GM21390 (cell line): ENCODE results near the gene MBOAT1.
A peak's percentile ranks its signal among the peaks of the same experiment; 100 is the strongest.
"Not testable (repeated sequence)": the region's sequence is repeated elsewhere in the genome, so short reads cannot be mapped to it uniquely, and the experiment has no call there.

Experiments
- ATAC-seq: cut with Tn5 transposase; IDR thresholded peaks from one replicate; pipeline ENCODE4 v1.9.1; 2021; ENCODE audit not compliant: unreplicated experiment

MBOAT1 gene, protein sequence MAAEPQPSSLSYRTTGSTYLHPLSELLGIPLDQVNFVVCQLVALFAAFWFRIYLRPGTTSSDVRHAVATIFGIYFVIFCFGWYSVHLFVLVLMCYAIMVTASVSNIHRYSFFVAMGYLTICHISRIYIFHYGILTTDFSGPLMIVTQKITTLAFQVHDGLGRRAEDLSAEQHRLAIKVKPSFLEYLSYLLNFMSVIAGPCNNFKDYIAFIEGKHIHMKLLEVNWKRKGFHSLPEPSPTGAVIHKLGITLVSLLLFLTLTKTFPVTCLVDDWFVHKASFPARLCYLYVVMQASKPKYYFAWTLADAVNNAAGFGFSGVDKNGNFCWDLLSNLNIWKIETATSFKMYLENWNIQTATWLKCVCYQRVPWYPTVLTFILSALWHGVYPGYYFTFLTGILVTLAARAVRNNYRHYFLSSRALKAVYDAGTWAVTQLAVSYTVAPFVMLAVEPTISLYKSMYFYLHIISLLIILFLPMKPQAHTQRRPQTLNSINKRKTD

DNA sequence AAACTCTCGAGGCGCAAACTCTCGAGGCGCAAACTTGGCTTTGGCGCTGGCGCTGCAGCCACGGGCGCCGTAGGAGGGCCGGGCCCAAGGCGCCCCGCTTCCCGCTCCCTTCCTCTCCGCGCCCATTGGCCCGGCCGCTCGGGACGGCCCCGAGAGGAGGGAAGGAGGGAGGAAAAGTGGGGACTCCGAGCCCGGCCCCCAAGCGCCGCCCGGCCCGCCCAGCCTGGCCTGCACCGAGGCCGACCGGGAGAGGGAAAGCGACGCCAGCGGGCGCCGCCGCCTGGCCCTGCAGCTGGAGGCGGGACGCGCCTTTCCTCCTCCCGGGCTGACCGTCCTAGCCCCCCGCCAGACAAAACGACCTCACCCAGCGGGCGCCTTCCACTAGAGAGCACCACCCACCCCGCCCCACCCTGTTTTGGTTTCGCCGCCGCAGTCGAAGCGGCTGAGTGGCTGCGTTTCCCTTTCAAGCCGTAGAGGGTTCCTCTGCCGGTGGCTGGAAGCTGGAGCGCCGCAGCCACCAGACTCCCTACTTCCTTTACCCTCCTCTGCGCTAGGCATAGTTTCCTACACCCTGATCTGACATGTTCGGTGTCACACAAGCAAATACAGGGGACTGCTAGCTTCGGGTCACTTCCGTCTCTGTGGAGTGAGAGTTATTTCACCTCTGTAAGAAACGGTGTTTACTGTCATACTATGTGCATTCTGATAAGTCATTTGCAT, at the start of gene MBOAT1:
Gene MBOAT1, minus strand, starts transcription at position 78 of the 720 bp plus-strand sequence. CDS start 235 bp downstream, outside the sequence.
- ATAC-seq, result peak; percentile 81

DNA sequence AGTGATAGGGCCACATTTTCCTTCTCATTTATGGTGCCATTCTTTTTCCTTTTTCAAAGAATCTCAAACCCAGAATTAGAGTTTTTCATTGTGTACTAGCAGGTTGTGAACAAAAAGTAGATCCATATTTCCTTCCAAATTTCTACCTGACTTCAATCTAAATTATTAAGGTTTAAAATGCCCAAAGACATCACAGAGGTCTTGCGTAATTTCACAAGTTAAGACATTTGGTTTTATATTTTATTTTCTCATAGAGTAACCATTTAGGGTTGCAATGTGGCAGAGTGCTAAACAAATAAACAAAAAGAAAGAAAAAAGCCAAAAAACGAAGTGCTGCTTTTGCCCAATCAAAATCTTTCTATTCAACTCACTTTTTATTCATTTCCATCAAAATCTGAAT, 49.4 kb upstream of the MBOAT1 start:
- ATAC-seq, result no peak

DNA sequence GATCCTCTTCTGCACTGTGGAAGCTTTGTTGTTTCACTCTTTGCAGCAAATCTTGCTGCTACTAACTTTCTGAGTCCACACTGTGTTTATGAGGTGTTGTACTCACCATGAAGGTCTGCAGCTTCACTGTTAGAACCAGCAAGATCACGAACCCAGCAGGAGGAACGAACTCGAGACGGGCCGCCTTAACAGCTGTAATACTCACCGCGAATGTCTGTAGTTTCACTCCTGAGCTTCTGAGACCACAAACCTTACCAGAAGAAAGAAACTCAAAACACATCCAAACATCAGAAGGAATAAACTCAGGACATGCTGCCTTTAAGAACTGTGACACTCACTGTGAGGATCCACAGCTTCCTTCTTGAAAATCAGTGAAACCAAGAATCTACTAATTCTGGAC, 48.1 kb upstream of the MBOAT1 start:
- ATAC-seq, result no peak

DNA sequence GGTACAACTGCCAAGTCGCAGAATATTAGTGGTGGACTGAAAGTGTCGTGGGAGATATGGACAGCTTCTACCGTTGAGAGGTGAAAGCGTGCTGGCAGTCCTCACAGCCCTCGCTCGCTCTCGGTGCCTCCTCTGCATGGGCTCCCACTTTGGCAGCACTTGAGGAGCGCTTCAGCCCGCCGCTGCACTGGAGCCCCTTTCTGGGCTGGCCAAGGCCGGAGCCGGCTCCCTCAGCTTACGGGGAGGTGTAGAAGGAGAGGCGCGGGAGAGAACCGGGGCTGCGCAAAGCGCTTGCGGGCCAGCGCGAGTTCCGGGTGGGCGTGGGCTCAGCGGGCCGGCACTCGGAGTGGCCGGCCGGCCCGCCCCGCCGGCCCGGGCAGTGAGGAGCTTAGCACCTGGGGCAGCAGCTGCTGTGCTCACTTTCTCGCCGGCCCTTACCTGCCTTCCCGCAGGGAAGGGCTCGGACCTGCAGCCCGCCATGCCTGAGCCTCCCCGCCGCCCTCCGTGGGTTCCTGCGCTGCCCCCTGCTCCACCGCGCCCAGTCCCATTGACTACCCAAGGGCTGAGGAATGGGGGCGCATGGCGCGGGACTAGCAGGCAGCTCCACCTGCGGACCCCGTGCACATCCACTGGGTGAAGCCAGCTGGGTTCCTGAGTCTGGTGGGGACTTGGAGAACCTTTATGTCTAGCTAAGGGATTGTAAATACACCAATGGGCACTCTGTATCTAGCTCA, 47.2 kb upstream of the MBOAT1 start:
- no peak for ATAC-seq

DNA sequence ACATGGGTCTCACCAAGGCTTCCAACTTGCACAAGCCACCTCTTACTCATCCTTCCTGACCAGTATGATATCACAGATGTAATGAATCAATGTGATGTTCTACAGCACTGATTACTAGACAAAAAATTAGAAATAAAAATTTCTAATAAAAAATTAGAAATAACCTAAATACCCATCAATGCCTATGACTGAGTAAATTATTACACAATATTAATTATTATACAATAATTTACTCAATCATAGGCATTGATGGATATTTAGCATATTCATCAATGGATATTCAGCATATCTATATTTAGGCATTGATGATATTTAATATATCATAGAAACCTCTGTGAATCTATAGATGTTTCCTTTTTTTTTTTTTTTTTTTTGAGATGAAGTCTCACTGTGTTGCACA, 43.2 kb upstream of the MBOAT1 start:
- no peak for ATAC-seq

DNA sequence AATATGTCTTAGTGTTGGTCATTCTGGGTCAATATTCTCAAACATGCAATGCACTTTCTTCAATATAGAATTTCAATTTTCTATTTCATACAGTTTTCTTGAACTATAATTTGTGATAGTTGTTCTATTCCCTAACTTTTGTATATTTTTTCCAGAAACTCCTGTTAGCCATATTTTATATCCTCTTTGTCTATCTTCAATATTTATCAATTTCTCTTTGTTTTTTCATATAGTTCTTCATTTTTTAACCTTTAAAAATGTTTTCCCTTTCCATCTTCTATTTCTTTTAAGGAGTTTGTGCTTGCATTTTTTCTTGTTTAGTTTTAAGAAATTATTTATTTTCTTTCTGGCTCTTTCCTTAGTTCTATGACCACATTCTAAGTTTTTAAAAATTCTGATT, 42.0 kb upstream of the MBOAT1 start:
- no peak for ATAC-seq

DNA sequence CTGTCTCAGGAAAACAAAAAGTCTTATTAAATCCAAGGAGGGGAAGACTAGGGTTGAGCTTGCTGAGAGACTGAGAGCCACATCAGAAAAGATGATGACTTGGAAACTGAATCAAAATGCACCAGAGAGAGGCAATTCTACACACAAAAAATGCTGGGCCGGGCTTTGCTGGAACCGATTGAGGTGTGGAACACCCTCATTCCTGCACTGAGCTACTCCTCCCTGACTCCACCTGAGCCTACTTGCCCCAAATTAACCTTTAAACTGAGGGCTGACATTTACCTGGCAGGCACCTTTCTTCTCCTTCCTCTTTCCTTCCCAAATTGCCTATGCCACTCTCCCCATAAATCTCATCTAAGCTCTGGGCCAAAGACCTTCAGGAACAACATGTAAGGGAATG, 40.8 kb upstream of the MBOAT1 start:
- no peak for ATAC-seq

DNA sequence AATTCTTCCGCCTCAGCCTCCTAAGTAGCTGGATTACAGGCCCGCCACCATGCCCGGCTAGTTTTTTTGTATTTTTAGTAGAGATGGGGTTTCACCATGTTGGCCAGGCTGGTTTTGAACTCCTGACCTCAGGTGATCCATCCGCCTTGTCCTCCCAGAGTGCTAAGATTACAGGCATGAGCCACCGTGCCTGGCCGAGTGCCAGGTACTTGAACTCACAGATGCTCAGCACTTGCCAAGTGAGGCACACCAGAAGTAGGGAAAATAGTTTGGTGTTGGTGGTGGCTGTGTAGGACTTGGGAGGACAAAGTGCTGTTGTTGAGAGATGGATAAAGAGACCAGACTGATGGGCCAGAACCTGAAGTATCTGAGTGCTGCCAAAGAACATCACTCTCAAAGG, 40.0 kb upstream of the MBOAT1 start:
- ATAC-seq, result no peak

DNA sequence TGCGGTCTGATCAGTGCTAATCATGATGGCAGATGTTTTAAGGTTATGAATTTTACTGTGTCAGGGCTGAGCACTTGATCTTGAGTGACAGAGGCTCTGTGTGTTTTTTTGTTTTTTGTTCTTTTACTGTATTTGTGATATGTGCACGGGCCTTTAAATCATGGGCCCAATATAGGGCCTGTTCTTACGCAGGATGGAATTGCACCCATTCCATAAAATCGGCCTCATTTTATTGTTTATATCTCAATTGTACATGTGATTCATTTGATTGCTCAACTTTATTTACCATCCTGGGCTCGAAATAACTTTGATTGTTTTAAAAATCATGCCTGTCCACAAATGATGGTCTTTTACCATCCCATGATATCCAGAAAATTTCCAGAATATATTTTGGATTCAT, 39.3 kb upstream of the MBOAT1 start:
- ATAC-seq, result no peak

DNA sequence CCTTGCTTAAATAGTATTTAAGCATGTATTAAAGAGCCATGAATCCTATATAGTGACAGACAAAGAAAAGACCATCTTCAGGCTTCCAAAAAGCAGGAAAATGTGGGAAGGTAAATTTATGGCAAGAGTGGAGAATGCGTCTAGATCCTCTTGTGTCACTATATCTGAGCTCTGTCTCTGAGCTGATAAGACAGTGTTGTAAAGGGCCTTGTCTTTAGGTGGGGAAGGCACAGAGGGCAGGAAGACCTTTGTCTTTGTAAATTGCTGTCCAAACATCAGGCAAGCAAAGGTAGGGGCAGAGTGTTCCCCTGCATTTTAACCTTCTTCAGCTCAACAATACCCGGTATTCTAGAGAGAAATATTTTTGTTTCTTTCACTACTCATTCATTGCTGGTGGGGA, 33.9 kb upstream of the MBOAT1 start:
- no peak for ATAC-seq

DNA sequence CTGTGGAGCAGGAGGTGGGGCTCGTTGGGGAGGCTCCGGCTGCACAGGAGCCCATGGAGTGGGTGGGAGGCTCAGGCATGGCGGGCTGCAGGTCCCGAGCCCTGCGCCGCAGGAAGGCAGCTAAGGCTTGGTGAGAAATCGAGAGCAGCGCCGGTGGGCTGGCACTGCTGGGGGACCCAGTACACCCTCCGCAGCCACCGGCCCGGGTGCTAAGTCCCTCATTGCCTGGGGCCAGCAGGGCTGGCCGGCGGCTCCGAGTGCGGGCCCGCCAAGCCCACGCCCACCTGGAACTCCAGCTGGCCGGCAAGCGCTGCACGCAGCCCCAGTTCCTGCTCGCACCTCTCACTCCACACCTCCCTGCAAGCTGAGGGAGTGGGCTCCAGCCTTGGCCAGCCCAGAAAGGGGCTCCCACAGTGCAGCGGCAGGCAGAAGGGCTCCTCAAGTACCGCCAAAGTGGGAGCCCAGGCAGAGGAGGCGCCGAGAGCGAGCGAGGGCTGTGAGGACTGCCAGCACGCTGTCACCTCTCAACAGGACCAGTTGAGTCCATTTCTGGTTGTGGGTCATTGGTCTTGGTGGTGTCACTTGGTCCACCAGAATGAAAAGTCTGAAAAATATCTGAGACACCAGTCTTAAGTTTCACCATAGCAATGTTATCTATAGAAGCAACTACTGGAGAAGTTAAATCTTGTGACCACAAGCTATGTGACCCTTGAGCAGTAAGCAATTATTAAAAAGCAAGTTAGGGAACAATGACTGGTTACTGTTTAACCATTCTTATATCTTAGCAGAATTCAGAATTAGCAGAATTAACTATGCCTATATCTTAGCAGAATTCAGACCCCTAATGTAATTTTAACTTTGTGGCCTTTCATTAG, 32.8 kb upstream of the MBOAT1 start:
- not testable (repeated sequence) for ATAC-seq

DNA sequence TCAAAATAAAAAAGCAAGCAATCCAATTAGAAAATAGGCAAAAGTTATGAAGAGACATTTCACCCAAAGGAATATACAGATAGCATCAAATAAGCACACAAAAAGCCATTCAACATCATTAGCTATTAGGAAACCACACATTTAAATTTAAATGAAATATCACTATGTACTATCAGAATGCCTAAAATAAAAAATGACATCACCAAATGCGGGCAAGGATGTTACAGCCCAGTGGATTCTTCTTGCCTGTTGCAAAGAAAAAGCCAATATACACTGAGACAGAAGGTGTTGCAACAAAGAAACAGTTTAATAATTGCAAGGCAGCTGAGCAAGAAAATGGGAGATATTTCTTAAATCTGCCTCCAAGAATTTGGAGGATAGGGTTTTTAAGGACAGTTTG, 31.0 kb upstream of the MBOAT1 start:
- ATAC-seq, result no peak

DNA sequence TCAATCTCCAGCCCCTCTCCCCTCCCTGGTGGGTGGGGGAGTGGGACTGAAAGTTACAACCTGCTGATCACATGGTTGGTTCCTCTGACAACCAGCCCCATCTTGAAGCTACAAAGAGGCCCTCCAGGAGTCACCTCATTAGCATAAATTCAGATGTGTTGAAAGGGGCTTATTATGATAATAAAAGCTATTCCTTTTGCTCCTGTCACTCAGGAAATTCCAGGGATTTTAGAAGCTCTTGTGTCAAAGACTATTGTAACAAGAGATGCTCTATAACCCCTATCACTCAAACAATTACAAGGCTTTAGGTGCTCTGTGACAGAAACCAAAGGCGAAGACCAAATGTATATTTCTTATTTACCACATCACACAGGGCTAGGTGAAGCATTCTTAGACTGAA, 30.1 kb upstream of the MBOAT1 start:
- ATAC-seq, result no peak

DNA sequence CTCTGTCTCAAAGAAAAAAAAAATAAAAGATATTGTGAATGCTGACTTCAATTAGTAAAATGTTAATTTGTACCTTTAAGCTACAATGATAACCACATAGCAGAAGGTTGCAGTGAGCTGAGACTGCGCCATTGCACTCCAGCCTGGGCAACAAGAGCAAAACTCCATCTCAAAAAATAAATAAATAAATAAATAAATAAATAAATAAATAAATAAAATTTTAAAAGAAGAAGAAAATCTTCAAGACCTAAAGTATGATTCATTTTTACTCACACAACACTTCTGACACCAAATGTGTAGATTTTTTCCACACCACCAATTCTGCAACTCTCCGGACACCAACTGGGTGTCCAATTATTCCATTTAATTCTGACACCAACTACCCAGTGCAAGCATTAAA, 28.8 kb upstream of the MBOAT1 start:
- ATAC-seq, result no peak

DNA sequence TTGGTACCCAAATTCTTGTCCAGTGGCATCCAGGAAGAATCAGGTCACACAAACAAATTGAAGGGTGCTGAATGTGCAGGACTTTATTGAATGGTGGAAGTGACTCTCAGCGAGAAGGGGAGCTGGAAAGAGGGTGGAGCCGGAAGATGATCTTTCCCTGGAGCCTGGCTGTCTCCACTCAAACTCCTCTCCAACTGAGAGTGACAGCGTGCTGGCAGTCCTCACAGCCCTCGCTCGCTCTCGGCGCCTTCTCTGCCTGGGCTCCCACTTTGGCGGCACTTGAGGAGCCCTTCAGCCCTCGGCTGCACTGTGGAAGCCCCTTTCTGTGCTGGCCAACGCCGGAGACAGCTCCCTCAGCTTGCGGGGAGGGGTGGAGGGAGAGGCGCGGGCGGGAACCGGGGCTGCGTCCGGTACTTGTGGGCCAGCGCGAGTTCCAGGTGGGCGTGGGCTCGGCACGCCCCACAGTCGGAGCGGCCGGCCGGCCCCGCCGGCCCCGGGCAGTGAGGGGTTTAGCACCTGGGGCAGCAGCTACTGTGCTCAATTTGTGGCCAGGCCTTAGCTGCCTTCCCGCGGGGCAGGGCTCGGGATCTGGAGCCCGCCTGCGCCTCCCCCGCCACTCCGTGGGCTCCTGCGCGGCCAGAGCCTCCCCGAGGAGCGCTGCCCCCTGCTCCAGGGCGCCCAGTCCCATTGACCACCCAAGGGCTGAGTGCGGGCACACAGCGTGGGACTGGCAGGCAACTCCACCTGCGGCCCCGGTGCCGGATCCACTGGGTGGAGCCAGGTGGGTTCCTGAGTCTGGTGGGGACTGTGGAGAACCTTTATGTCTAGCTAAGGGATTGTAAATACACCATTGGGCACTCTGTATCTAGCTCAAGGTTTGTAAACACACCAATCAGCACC, 26.7 kb upstream of the MBOAT1 start:
- ATAC-seq, result no peak

DNA sequence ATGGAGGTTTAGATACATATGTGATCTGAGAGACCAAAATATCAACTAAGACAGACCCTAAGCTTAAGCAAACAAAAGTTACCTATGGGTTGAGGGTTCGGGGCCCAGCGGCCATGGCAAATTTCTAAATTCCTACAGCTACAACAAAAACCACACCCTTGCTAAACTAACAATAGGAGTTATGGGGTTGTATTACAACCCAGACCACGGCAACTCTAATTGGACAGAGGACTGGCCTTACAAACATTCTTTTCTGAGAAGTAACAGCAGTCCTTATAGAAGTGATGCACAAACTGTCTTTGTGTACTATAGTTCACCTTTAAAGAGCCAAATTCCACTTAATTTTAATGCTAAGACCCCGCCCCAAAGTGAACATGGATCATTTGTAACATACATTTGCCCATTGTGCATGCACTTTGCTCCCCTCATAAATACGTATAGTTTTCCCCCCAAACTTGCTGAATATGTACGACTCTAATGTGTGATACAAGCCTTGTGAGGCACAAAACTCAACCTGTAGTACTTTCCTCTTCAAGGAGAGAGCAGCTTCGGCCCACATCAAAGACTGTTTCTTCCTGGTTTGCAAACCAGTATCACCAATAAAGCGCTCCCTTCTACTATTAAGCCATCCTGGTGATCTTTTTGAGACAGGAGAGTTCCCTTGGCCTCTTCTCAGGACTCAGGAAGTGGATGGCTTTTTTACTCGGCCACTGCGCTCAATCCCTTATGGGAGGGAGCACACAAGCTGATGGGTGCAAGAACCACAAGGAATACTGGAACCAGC, 25.6 kb upstream of the MBOAT1 start:
- ATAC-seq, result no peak

DNA sequence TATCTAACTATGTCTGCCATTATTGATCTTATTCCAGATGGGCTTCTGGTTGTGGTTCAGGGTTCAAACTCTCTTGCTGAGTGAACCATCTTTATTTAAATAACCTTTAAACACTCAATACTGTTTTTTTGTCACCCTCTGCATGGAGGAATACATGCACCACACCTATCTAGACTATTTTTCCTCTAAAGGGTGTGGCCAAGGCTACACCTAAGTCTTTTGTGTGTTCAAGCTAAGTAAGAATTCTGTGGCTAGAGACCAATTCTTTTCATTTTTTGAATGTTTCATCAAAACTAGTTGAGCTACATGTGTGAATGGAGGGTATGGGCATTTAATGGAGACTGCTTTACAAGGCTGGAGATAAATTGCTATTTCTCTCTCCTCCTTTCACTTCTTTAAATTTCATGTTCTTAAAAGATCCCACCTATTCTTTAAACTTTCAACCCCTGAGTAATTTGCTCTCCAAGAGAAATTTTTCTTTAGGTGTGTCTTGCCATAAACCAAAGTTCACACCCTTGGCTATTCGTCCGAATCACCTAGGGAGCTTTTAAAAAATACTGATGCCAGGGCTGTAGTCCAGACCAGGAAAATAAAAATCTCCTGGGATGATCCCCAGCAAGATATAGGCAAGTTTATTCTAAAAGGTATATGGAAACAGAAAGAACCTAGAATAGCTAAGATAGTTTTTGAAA, 24.8 kb upstream of the MBOAT1 start:
- no peak for ATAC-seq

DNA sequence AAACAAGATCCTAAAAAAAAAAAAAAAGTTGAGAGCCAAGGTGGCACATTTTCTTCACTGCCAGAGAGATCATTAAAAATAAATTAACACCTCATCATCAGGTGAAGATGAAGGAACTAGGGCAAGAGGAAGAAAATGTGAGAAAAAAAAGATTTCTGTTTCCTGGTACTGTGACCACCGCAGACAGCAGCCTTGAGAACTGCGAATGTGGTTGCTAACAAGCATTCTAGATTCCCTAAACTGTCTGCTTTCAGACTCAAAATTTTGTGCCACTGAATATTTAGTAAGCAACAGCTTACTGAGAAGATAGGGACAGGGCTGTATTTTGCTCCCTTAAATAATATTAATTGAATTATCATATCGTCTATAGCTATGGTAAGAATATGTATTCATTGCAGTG, 24.1 kb upstream of the MBOAT1 start:
- ATAC-seq, result no peak
